ENCODE results near the gene PDHB.
"Not testable (repeated sequence)": the region's sequence is repeated elsewhere in the genome, so short reads cannot be mapped to it uniquely, and the experiment has no call there.

Gene PDHB

DNA sequence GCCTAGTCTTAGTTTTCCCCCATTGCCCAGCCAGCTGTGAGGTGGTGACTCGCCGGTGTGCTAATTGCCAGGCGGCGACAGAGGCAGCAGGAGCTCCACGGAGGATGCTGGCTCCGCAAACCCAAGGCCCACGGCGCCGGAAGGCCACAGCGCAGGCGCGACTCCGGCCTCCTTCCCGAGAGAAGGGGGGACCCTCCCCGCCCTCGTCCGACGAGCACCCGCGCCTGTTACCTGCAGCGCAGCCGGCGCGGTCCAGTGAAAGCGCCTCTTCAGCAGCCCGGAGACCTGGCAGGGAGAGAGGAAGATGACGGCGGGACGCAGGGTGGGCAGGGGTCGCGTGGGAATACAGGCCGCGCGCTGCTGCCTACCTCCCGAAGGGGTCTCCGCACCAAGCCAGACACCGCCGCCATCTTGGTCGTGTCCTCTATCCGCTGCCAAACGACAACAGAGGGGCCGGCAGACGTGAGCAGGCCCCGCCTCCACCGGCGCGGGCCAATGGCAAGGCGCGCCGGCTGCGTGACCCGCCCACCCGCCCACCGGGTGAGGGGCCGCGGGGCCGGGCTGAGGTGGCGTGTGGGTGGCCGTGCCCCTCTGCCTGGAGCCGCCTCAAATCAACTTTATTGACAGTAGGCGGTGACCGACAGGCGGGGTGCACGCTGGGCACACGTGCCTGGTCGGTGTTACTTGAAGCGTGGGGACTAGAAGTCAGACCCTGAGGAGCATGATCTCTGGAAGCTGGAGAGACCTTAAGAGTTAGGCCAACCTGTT lies at the start of gene PDHB:
TSS of gene PDHB (minus strand) at position 433 of the 768 bp plus-strand sequence. CDS start at position 410, 23 bp downstream.
- FAIRE-seq = no peak

- FAIRE-seq = peak; percentile 90
Measured at GRCh38 chr3:58482917-58483636, 49.4 kb upstream of the PDHB start.

DNA sequence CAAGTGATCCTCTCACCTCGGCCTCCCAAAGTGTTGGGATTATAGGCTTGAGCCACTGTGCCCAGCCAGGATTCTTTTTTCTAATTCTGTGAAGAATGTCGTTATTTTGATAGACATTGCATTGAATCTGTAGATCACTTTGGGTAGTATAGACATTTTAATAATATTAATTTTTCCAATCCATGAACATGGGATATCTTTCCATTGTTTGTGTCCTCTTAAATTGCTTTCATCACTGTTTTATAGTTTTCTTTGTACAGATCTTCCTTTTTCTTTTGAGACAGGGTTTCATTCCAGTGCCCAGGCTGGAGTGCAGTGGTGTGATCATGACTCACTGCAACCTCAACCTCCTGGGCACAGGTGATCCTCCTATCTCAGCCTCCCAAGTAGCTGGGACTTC lies 46.7 kb upstream of the PDHB start:
- no peak for FAIRE-seq

DNA sequence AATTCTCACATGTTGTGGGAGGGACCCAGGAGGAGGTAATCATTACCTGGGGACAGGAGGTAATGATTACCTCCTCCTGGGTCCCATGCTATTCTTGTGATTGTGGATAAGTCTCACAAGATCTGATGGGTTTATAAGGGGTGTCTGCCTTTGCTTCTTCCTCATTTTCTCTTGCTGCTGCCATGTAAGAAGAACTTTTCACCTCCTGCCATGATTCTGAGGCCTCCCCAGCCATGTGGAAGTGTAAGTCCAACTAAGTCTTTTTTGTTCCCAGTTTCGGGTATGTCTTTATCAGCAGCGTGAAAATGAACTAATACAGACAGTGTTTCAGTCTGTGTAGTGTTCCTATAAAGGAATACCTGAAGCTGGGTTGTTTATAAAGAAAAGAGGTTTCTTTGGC lies 45.1 kb upstream of the PDHB start:
- no peak for FAIRE-seq

DNA sequence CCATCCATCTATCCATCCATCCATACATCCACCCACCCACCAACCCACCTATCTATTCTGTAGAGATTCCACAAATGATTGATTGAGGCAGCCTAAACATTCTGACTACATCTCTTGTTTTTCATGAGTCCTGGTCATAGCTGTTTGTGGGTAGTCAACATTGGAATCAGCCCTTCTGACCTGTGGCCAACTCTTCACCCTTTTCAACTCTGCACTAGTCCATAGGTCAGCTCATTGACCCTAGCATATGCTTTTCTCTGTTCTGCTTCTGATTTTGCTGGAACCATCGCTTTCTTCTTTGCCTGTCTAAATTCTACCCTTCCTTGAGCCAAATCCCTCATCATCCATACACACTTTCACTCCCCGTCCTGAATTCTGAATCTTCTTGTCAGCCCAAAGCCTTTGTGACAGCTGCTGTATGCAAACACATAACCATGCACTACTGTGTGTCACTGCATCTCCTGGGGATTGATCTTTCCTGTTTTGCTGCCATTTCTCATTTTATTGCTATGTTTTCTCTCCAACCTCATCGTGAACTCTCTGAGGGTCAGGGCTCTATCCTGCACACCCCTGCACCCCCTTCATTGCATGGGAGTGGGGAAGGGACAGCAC lies 41.4 kb upstream of the PDHB start:
- no peak for FAIRE-seq

GRCh38 chr3:58474348-58474911 lies 40.8 kb upstream of the PDHB start:
- FAIRE-seq = no peak

- no peak for FAIRE-seq
Measured at GRCh38 chr3:58473275-58473674, 39.6 kb upstream of the PDHB start.

DNA sequence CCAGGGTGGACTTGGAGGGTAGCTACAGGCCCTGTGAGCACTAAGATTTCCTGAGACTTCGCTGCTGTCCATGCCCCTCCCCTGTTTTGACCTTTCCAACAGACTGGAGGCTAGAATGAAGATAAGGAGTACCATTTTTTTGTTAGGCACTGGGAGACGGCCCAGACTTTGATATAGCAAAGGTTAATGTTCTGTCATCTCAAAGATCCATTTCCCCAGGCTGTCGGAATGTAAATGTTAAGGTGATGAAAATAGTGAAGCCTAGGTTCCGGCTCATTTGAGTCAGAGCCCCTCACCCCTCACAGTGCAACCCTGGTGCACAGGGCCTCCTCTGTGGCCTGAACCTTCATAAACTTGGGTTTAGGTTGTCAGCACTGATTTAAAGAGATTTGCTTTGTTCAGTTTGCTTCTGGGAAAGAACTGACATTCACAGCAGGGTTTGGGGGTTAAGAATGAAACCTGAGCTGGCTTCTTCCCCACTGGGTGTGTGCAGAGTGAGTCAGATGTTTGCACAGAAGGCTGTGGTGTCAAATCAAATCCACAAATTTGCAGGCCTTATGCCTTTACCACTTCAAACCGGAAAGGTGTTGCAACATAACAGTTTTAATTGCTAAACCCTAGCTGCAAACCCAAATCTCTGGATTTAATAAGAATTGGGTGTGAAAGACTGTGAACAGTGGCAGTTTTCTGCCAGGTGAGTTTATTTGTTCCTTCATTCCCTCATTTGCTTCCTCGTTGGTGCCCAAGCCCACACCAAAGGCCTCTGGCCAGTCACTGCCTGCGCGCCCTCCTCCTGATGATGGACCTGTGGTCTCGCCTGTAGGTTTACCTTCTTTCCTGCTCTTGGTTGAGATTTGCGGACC lies 37.6 kb upstream of the PDHB start:
- FAIRE-seq = peak; percentile 100

GRCh38 chr3:58470363-58471024 lies 36.9 kb upstream of the PDHB start:
- no peak for FAIRE-seq

DNA sequence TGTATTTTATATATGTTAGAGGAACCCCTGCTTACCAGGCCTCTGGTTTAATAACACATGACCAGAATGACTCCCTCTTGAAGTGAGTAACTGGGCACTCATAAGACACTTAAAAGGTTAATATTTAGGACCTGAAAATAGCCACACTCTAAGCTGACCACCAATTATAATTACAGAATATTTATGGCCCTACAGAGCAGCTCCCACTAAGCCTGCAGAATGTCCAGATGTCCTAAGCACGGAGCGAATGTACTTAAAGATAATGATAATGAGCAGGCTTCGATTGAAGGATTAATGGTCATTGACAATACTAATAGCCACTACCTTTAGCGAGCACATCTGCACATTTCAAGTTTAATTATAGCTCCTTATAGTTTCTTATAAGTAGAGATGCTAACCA lies 35.5 kb upstream of the PDHB start:
- FAIRE-seq = no peak

- FAIRE-seq = no peak
Measured at GRCh38 chr3:58466899-58467563, 33.4 kb upstream of the PDHB start.

GRCh38 chr3:58464866-58465265 lies 31.2 kb upstream of the PDHB start:
- no peak for FAIRE-seq

GRCh38 chr3:58463942-58464271 lies 30.3 kb upstream of the PDHB start:
- no peak for FAIRE-seq

DNA sequence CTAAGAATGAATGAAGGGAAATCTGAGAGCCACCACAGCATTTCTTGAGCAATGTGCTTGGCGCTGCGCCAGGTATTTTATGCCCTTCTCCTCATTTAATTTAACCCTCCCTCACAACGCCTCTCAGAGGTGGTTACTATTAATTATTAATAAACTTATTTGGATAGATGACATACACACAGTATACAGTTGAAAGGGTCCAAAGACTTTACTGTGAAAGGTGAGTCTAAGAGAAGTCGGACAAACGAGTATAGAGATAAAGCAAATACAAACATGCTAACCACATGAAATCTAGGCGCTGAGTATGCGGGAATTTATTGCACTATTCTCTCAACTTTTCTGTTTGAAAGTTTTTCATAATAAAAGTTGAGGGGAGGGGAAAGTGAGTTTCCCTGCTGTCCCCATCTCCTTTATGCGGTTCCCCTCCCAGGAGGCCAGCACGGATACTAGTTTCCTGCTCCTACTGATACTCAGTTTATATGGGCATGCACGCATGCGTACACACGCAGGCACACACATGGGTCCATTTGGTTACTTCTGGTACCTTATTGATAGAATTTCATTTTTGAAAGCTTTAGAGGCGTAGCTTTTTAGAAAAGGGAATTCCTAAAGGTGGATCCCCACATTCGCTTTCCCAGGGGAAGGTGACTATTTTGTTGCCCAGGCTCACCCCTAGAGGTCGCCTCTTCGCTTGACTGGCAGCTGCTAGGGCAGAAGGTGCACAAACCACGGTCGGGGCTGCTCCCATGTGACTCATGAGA lies 29.7 kb upstream of the PDHB start:
- FAIRE-seq = peak; percentile 90

- no peak for FAIRE-seq
Measured at GRCh38 chr3:58462829-58463180, 29.2 kb upstream of the PDHB start.

DNA sequence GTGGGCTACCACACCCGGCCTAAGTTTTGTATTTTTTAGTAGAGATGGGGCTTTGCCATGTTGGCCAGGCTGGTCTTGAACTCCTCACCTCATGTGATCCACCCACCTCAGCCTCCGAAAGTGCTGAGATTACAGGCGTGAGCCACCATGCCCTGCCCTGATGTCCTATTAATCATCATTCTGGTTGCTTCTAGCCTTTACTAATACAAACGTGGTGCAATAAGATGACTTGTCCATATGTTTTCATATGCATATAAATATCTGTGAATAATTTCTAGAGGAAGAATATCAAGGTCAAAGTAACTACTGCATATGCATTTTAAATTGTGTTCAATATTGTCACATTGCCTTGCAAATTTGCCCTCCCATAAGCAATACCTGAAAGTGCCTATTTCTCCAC lies 25.5 kb upstream of the PDHB start:
- FAIRE-seq = no peak

GRCh38 chr3:58452176-58452575 lies 18.5 kb upstream of the PDHB start:
- FAIRE-seq = no peak

GRCh38 chr3:58441514-58442450 lies 8.2 kb upstream of the PDHB start:
- FAIRE-seq = no peak

DNA sequence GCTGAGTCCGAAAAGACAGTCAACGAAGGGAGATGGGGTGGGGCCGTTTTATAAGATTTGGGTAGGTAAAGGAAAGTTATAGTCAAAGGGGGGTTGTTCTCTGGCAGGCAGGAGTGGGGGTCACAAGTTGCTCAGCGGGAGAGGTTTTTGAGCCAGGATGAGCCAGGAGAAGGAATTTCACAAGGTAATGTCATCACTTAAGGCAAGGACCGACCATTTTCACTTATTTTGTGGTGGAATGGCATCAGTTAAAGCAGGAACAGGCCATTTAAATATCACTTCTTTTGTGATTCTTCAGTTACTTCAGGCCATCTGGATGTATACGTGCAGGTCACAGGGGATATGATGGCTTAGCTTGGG lies 7.3 kb upstream of the PDHB start:
- FAIRE-seq = not testable (repeated sequence)

DNA sequence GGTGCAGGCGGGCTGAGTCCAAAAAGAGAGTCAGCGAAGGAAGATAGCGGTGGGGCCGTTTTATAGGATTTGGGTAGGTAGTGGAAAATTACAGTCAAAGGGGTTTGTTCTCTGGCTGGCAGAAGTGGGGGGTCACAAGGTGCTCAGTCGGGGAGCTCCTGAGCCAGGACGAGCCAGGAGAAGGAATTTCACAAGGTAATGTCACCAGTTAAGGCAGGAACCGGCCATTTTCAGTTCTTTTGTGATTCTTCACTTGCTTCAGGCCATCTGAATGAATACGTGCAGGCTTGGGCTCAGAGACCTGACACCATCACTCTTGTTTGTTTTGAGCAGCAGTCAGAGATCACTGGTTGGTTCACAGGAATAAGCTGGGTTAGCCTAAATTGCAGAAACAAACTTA lies 3.6 kb upstream of the PDHB start:
- not testable (repeated sequence) for FAIRE-seq

Data from islet of Langerhans (tissue), 1 donor.